Body of pancreas (tissue), 4 donors: ENCODE results near the gene MORN1.

Experiments
- CTCF ChIP-seq, 7 experiments: fragments of 450-650 bp in 4 of 7; fragments of 200-600 bp in 3 of 7; sonication (generic) in 3 of 7; IDR thresholded peaks; one replicate each; pipeline ENCODE4 v1.5.1; 2016 to 2019; ENCODE audit warnings: antibody characterized with exemption in 7 of 7
- POLR2A ChIP-seq, 3 donors: fragments of 450-650 bp; IDR thresholded peaks; one replicate each; pipeline ENCODE4 v1.6.1; 2016; ENCODE audit warnings: antibody characterized with exemption in 3 of 3, mild to moderate bottlenecking in 2 of 3

GRCh38 chr1:2436876-2437275, 45.5 kb upstream of the MORN1 start:
- TF ChIP-seq POLR2A (IDR thresholded peaks at IDR 0.05) (no peak), CTCF (IDR thresholded peaks at IDR 0.05) (no peak)
